ENCODE measurements around the gene MYO5A. TPM values are rescaled to one million over a fixed set of nuclear protein-coding genes. Genes with fewer than 3 reads are reported as not detected.

MYO5A gene
- total RNA-seq, 1 donor from 2014 or later = 11.4 TPM

Small RNA genes lying within 50 kb of the gene (microRNA-seq; reads per million reads assigned to microRNA genes)
- not detected for gene MIR1266

Other genes starting within 250 kb of the MYO5A start
- 2.0 TPM for gene MYO5C, start 233.1 kb downstream of the MYO5A start, total RNA-seq
- 131 TPM for gene ARPP19, start 40.1 kb upstream of the MYO5A start, total RNA-seq
- 31.5 TPM for gene ATOSA, start 150.5 kb upstream of the MYO5A start, total RNA-seq